T-cell (primary cell): ENCODE data around the gene CELF6. TPM values are rescaled to one million over a fixed set of nuclear protein-coding genes. Genes with fewer than 3 reads are reported as not detected.

Experiments used
- ATAC-seq, 4 experiments: fragments of 200-7000 bp in 3 of 4; fragments of 150-1000 bp in 1 of 4; cut with Tn5 transposase; replicated peaks in 1 of 4; 1 replicate in 3 of 4; 2 replicates in 1 of 4; pipeline ENCODE4 v1.10.0; 2021; ENCODE audit warnings: moderate library complexity in 3 of 4, mild to moderate bottlenecking in 2 of 4, moderate number of reproducible peaks in 1 of 4
- CTCF ChIA-PET, 2 donors: fragments of 300-600 bp; sonication (Branson Sonifier 250); formaldehyde crosslinking; loops; one replicate each; lab custom pipeline; 2022; ENCODE audit warnings: antibody characterized with exemption in 2 of 2; lab: Charles Lee
- POLR2A ChIA-PET, 2 donors: fragments of 300-600 bp; sonication (Branson Sonifier 250); formaldehyde crosslinking; loops; one replicate each; lab custom pipeline; 2022; ENCODE audit warnings: antibody characterized with exemption in 2 of 2; lab: Charles Lee
- DNase-seq, 35 experiments: peaks; one replicate each; pipeline versions ENCODE4 v3.0.0 to v3.0.0-alpha.2; 2013 to 2023
- H3K27ac ChIP-seq: one replicate; pipeline ENCODE4 v1.5.1; 2013; ENCODE audit warnings: low read length
- H3K27me3 ChIP-seq, 2 experiments: replicated peaks in 1 of 2; 1 replicate in 1 of 2; 2 replicates in 1 of 2; pipeline versions ENCODE4 v1.6.1 to v1.7.0; 2013; ENCODE audit warnings: low read length in 1 of 2, mixed read lengths in 1 of 2; ENCODE audit not compliant: control insufficient read depth in 2 of 2, insufficient read depth in 2 of 2; ENCODE audit errors: extremely low read depth in 1 of 2
- H3K36me3 ChIP-seq, 2 donors: 1 replicate in 1 of 2; 2 replicates in 1 of 2; pipeline versions ENCODE4 v1.6.1 to v1.7.0; 2013; ENCODE audit warnings: low read length in 1 of 2; ENCODE audit not compliant: control insufficient read depth in 2 of 2, insufficient read depth in 1 of 2; ENCODE audit errors: extremely low read depth in 1 of 2
- H3K4me1 ChIP-seq, 2 experiments: 1 replicate in 1 of 2; 2 replicates in 1 of 2; pipeline versions ENCODE4 v1.6.1 to v1.7.0; 2013; ENCODE audit warnings: low read length in 2 of 2, mixed read lengths in 1 of 2; ENCODE audit not compliant: insufficient read depth in 2 of 2, control insufficient read depth in 1 of 2; ENCODE audit errors: extremely low read depth in 1 of 2
- H3K4me3 ChIP-seq, 2 donors: 1 replicate in 1 of 2; 2 replicates in 1 of 2; pipeline versions ENCODE4 v1.5.1 to v1.7.0; 2013; ENCODE audit warnings: mild to moderate bottlenecking in 2 of 2, low read length in 1 of 2, moderate library complexity in 1 of 2; ENCODE audit not compliant: control insufficient read depth in 1 of 2; ENCODE audit errors: extremely low read depth in 1 of 2
- H3K9me3 ChIP-seq: 2 replicates; pipeline ENCODE4 v1.7.0; 2013
- H3K27ac Mint-ChIP-seq, 2 donors: one replicate each; pipeline ENCODE4 v1.8.0; 2020 to 2021; ENCODE audit warnings: mild to moderate bottlenecking in 2 of 2, mixed read lengths in 2 of 2
- H3K27me3 Mint-ChIP-seq, 2 donors: one replicate each; pipeline ENCODE4 v1.8.0; 2021 to 2022; ENCODE audit warnings: mixed read lengths in 2 of 2
- H3K36me3 Mint-ChIP-seq: one replicate; pipeline ENCODE4 v1.8.0; 2021; ENCODE audit warnings: mixed read lengths
- H3K4me1 Mint-ChIP-seq, 3 donors: one replicate each; pipeline ENCODE4 v1.8.0; 2020 to 2022; ENCODE audit warnings: mixed read lengths in 3 of 3, mild to moderate bottlenecking in 1 of 3
- H3K4me3 Mint-ChIP-seq, 3 donors: one replicate each; pipeline ENCODE4 v1.8.0; 2020 to 2022; ENCODE audit warnings: mild to moderate bottlenecking in 3 of 3, mixed read lengths in 3 of 3, moderate library complexity in 3 of 3
- H3K9me3 Mint-ChIP-seq, 3 donors: one replicate each; pipeline ENCODE4 v1.8.0; 2020 to 2022; ENCODE audit warnings: mixed read lengths in 3 of 3
- WGBS: methylation state at CpG from one replicate; pipeline ENCODE4 v1.1.5; 2013; ENCODE audit warnings: missing lambda C conversion rate; ENCODE audit not compliant: insufficient coverage; 5-methylcytosine and 5-hydroxymethylcytosine counted together
- total RNA-seq, 35 experiments: library from RNA in 6 of 35; stranded (reverse) in 6 of 35; fragments of 120-200 nt in 1 of 35; gene quantifications; one replicate each; pipeline versions ENCODE4 v1.2.1 to v1.2.4 and lab custom pipeline; 2013 to 2026

The CELF6 gene
- total RNA-seq, 5 donors from 2014 or later (not counting 1 experiment from before 2014, with no cell fraction given), result 1.8 to 5.6 (median 3.0) TPM

DNA sequence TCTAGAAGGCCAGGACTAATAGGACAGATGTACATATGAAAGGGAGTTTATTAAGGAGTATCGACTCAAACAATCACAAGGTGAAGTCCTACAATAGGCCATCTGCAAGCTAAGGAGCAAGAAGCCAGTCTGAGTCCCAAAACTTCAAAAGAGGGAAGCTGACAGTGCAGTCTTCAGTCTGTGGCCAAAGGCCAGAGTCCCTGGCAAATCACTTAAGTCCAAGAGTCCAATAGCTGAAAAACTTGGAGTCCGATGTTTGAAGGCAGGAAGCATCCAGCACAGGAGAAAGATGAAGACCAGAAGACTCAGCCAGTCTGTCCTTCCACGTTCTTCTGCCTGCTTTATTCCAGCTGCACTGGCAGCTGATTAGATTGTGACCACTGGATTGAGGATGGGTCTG, 11.1 kb upstream of the CELF6 start:
- ChIA-PET CTCF (no interaction called here), POLR2A (no interaction called here)
- H3K36me3 Mint-ChIP-seq, result peaks cover 52% of the 10 kb centered on the region
- DNase-seq (no peak), ATAC-seq (no peak)
- no peaks in the 10 kb centered on the region for H3K9me3 Mint-ChIP-seq
- no peaks in the 10 kb centered on the region for H3K4me1 ChIP-seq
- H3K27ac ChIP-seq, result no peak overlapping the region
- H3K27me3 ChIP-seq, result no peaks in the 10 kb centered on the region
- peaks cover 9 to 10% of the 10 kb centered on the region in 2 donors for H3K36me3 ChIP-seq
- no peaks in the 10 kb centered on the region for H3K4me1 Mint-ChIP-seq
- H3K27me3 Mint-ChIP-seq, result no peaks in the 10 kb centered on the region
- H3K9me3 ChIP-seq, result no peaks in the 10 kb centered on the region
- no peak overlapping the region for H3K27ac Mint-ChIP-seq
- 80% methylated on average over 3 of the region's 3 CpGs for WGBS
- H3K4me3 Mint-ChIP-seq, result no peak overlapping the region
- H3K4me3 ChIP-seq, result no peak overlapping the region

DNA sequence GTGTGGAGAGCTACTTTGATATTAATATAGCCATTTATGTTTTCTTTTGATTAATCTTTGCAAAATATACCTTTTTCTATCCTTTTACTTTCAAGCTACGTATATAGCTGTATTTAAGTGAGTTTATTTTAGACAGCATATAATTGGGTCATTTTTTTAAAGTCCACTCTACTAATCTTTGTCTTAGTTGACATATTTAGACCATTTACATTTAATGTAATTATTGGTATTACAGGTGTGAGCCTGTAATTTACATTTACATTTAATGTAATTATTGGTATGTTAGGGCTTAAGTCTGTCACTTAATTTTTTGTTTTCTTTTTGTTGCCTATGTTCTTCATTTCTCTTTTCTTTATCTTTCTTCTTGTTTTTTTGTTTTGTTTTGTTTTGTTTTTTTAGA, 3.8 kb upstream of the CELF6 start:
- peaks cover 6 to 8% of the 10 kb centered on the region in 2 donors for H3K36me3 ChIP-seq
- no peak overlapping the region for H3K4me3 ChIP-seq
- Mint-ChIP-seq H3K27me3 (no peaks in the 10 kb centered on the region), H3K4me1 (peaks cover 14 to 22% (median 15%) of the 10 kb centered on the region in 3 donors), H3K36me3 (peaks cover 28% of the 10 kb centered on the region), H3K4me3 (no peak overlapping the region), H3K27ac (no peak overlapping the region), H3K9me3 (peaks cover 3 to 10% (median 4%) of the 10 kb centered on the region in 3 donors)
- DNase-seq, result no peak
- WGBS, result no CpG with 5 or more reads among the region's 1 CpG
- ChIA-PET CTCF (interaction anchor here in 1 of 2 donors (0.6 kb wide), 1 partner anchor 948 kb away, joined by 3 read pairs; no protein-coding TSS in a partner anchor), POLR2A (interaction anchor here (0.6 to 0.7 kb wide), 2 partner anchors 16 to 96 kb away, joined by 3 read pairs; no protein-coding TSS in a partner anchor)
- H3K9me3 ChIP-seq, result peaks cover 5% of the 10 kb centered on the region
- H3K4me1 ChIP-seq, result peaks cover 4 to 23% of the 10 kb centered on the region in 2 experiments
- no peak overlapping the region for H3K27ac ChIP-seq
- peaks cover 0 to 13% of the 10 kb centered on the region in 2 experiments for H3K27me3 ChIP-seq
- ATAC-seq, result no peak

DNA sequence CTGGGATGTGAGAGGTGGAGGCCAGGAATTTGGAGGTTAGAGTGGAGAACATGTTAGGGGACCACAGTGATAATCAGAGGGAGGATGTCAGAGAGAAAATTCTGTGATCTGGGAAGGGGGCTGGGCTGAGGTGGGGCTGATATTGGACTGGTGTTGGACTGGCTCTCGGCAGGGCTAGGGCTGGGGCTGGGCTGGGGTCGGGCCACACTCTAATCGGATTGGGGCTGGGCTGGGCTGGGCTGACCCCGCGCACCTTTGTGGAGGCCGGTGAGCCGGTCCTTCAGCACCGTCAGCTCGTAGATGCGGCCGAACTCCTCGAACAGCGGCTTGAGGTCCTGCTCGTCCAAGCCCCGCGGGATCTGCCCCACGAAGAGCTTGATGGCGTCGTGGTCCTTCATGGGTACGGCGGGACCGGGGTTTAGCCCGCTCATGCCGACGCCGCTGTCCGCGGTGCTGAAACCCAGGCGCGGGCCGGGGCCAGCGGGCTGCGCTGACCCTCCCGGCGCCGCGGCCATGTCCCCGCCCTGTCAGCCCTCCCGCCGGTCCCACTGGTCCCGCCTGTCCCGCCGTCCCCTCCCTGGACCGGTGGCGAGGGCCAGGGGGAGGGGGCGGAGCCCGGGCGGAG, 485 bp downstream of the CELF6 start:
- peak in 33 of 35 experiments; percentile 5 to 66 (median 26) for DNase-seq
- H3K27me3 ChIP-seq, result peaks cover 0 to 13% of the 10 kb centered on the region in 2 experiments
- peak; percentile 42 to 57 (median 50) for ATAC-seq
- no peak overlapping the region for H3K4me3 ChIP-seq
- no peaks in the 10 kb centered on the region for H3K36me3 ChIP-seq
- no peak overlapping the region for H3K27ac ChIP-seq
- no peaks in the 10 kb centered on the region for H3K27me3 Mint-ChIP-seq
- peaks cover under 1% of the 10 kb centered on the region for H3K9me3 ChIP-seq
- peaks cover 4 to 23% of the 10 kb centered on the region in 2 experiments for H3K4me1 ChIP-seq
- H3K27ac Mint-ChIP-seq, result peak overlapping the region in 1 of 2 donors; percentile 50
- POLR2A ChIA-PET, result interaction anchor here in 1 of 2 donors (0.7 kb wide), 1 partner anchor 19 kb away, joined by 4 read pairs; no protein-coding TSS in a partner anchor
- H3K4me1 Mint-ChIP-seq, result peaks cover 20 to 30% (median 20%) of the 10 kb centered on the region in 3 donors
- 23% methylated on average over 40 of the region's 48 CpGs for WGBS
- CTCF ChIA-PET, result interaction anchor here in 1 of 2 donors (0.8 kb wide), 1 partner anchor 13 kb away, joined by 4 read pairs; no protein-coding TSS in a partner anchor
- H3K9me3 Mint-ChIP-seq, result peaks cover 3 to 6% (median 4%) of the 10 kb centered on the region in 3 donors
- H3K4me3 Mint-ChIP-seq, result peak overlapping the region; percentile 60 to 81 (median 80)
- H3K36me3 Mint-ChIP-seq, result peaks cover 6% of the 10 kb centered on the region

DNA sequence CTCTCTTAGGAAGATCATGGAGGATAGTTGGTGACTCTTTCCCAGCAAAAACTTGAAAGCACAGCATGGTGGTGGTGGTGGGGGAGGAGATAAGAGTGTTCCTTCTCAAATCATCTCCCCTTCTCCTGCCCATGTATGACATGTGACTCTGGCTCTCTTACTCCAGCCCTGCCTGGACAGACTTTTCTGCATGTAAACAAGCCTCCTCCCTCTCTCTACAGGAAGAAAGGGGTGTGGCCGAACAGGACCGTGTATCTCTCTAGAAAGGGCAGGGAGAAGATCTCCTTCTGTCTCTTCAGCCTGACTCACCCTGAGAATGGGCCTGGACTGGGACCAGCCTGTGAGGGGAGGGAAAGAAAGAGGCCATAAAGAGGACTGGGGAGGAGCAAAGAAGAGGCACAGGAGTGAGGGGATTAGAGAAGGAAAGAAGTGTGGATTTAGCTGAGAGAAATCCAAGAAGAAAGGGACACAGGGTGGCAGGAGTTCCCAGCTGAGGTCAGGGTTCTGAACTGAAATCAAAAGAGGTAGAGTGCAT, 1.5 kb downstream of the CELF6 start:
- H3K27me3 Mint-ChIP-seq, result no peaks in the 10 kb centered on the region
- Histone ChIP-seq H3K27ac (no peak overlapping the region), H3K27me3 (peaks cover 0 to 13% of the 10 kb centered on the region in 2 experiments), H3K4me1 (peaks cover 4 to 23% of the 10 kb centered on the region in 2 experiments), H3K9me3 (no peaks in the 10 kb centered on the region), H3K36me3 (no peaks in the 10 kb centered on the region), H3K4me3 (no peak overlapping the region)
- peaks cover 0 to 4% (median 0%) of the 10 kb centered on the region in 3 donors for H3K9me3 Mint-ChIP-seq
- no peaks in the 10 kb centered on the region for H3K36me3 Mint-ChIP-seq
- ATAC-seq, result no peak
- ChIA-PET POLR2A (no interaction called here), CTCF (interaction anchor here (0.6 kb wide), 2 partner anchors 17 to 240 kb away, joined by 3 read pairs; no protein-coding TSS in a partner anchor)
- H3K27ac Mint-ChIP-seq, result peak overlapping the region in 1 of 2 donors; percentile 12
- WGBS, result no CpG with 5 or more reads among the region's 2 CpGs
- DNase-seq, result no peak
- peaks cover 20 to 30% (median 20%) of the 10 kb centered on the region in 3 donors for H3K4me1 Mint-ChIP-seq
- H3K4me3 Mint-ChIP-seq, result peak overlapping the region; percentile 37 to 81 (median 80)

DNA sequence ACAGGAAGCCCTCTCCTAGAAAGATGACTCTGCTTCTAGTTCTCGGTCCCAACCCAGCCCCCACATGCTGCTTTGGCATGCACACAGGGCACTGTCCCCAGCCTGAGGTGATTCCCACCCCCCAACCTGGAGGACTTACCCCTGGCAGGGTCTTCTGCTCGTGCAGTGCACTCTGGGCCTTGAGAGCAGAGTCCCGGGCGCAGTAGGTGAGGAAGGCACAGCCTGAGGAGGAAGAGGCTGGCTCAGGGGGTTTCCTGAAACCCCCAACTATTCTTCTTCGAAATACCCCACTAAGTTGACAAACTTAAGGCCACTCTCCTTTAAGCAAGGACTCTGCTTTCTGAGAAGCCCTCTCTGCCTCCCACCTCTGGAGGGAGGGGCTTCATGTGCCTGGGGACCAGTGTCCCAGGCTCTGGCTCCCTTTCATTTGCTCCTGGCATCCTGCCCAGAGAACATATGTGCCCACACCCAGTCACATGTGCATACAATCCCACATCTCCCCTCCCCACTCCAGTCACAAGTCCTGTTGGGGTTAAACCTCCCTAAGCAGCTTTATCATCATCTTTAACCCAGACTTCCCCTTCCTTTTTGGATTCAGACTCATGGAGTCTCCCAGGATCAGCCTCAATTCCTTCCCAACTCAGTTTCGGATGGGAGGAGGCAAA, 4.1 kb downstream of the CELF6 start:
- POLR2A ChIA-PET, result no interaction called here
- no peak overlapping the region for H3K4me3 Mint-ChIP-seq
- peaks cover 18 to 25% (median 18%) of the 10 kb centered on the region in 3 donors for H3K4me1 Mint-ChIP-seq
- Histone ChIP-seq H3K4me1 (peaks cover 3 to 18% of the 10 kb centered on the region in 2 experiments), H3K27ac (no peak overlapping the region), H3K36me3 (no peaks in the 10 kb centered on the region), H3K27me3 (peaks cover 0 to 10% of the 10 kb centered on the region in 2 experiments), H3K4me3 (no peak overlapping the region), H3K9me3 (no peaks in the 10 kb centered on the region)
- no peak overlapping the region for H3K27ac Mint-ChIP-seq
- no peak for DNase-seq
- H3K9me3 Mint-ChIP-seq, result peaks cover 0 to 4% (median 0%) of the 10 kb centered on the region in 3 donors
- CTCF ChIA-PET, result no interaction called here
- WGBS, result no CpG with 5 or more reads among the region's 6 CpGs
- H3K36me3 Mint-ChIP-seq, result no peaks in the 10 kb centered on the region
- ATAC-seq, result no peak
- no peaks in the 10 kb centered on the region for H3K27me3 Mint-ChIP-seq

DNA sequence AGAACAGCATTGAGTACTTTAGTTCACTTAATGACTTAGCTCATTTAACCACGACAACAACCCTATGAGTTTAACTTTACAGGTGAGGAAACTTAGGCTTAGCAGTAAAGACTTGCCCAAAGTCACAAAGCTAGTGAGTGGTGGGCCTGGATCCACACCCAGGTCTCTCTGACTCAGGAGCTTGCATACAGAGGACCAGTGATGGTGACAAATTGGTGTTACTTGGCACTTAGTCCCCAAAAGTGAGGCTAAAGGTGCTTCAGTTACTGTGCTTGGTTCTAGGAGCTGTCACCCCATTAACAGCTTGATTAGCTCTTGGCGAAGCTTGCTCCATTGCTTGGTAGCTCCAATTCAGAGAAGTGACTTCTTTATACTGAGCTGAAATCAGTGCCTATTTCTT, 6.1 kb downstream of the CELF6 start:
- Histone ChIP-seq H3K4me1 (no peaks in the 10 kb centered on the region), H3K27me3 (no peaks in the 10 kb centered on the region), H3K36me3 (no peaks in the 10 kb centered on the region), H3K9me3 (no peaks in the 10 kb centered on the region), H3K27ac (no peak overlapping the region), H3K4me3 (no peak overlapping the region)
- CTCF ChIA-PET, result interaction anchor here (0.6 to 2.1 kb wide), 7 partner anchors 13 to 357 kb away, joined by 3 to 8 read pairs (median 5); partner anchors contain the start of gene HEXA (in 1 of the 2)
- H3K4me3 Mint-ChIP-seq, result no peak overlapping the region
- H3K9me3 Mint-ChIP-seq, result peaks cover 0 to under 1% (median 0%) of the 10 kb centered on the region in 3 donors
- DNase-seq (no peak), ATAC-seq (no peak)
- no peaks in the 10 kb centered on the region for H3K27me3 Mint-ChIP-seq
- WGBS, result 100% methylated on average over 1 of the region's 2 CpGs
- H3K27ac Mint-ChIP-seq, result no peak overlapping the region
- no peaks in the 10 kb centered on the region for H3K36me3 Mint-ChIP-seq
- POLR2A ChIA-PET, result interaction anchor here in 1 of 2 donors (0.6 kb wide), 1 partner anchor 358 kb away, joined by 5 read pairs; no protein-coding TSS in a partner anchor
- H3K4me1 Mint-ChIP-seq, result peaks cover 6 to 9% (median 8%) of the 10 kb centered on the region in 3 donors
